DOHH2 (cell line): ENCODE results near the gene KRTAP10-10.
"Not testable (repeated sequence)": the region's sequence is repeated elsewhere in the genome, so short reads cannot be mapped to it uniquely, and the experiment has no call there.

Source experiments
- H3F3A ChIP-seq: fragments of 200-600 bp; sonication (generic), shearing (Covaris generic); 2 replicates; pipeline ENCODE4 v1.6.0; 2016; ENCODE audit warnings: antibody characterized with exemption, mild to moderate bottlenecking; ENCODE audit not compliant: control insufficient read depth, insufficient read depth
- H3K27ac ChIP-seq: fragments of 200-600 bp; sonication (generic); 2 replicates; pipeline ENCODE4 v1.5.1; 2014; ENCODE audit warnings: low read depth, mild to moderate bottlenecking, low read length, moderate library complexity
- H3K27me3 ChIP-seq: fragments of 200-600 bp; sonication (generic); 2 replicates; pipeline ENCODE4 v1.6.1; 2014; ENCODE audit warnings: mild to moderate bottlenecking, low read length, mixed read lengths; ENCODE audit not compliant: control insufficient read depth
- H3K36me3 ChIP-seq: fragments of 200-600 bp; sonication (generic); 2 replicates; pipeline ENCODE4 v1.6.1; 2014; ENCODE audit warnings: mild to moderate bottlenecking, low read length, moderate library complexity, mixed read lengths; ENCODE audit not compliant: control insufficient read depth
- H3K4me1 ChIP-seq: fragments of 200-600 bp; sonication (generic); 2 replicates; pipeline ENCODE4 v1.6.1; 2014; ENCODE audit warnings: mild to moderate bottlenecking, low read length, mixed read lengths; ENCODE audit not compliant: control insufficient read depth
- H3K4me2 ChIP-seq: fragments of 200-600 bp; sonication (generic); 2 replicates; pipeline ENCODE4 v1.6.0; 2014; ENCODE audit warnings: mild to moderate bottlenecking, low read length, moderate library complexity
- H3K4me3 ChIP-seq: fragments of 200-600 bp; sonication (generic); 2 replicates; pipeline ENCODE4 v1.5.1; 2014; ENCODE audit warnings: mild to moderate bottlenecking, low read length, mixed read lengths
- H3K79me2 ChIP-seq: fragments of 200-600 bp; sonication (generic); 2 replicates; pipeline ENCODE4 v1.6.1; 2014; ENCODE audit warnings: mild to moderate bottlenecking, low read length, mixed read lengths; ENCODE audit not compliant: control insufficient read depth
- H3K9me2 ChIP-seq: fragments of 200-600 bp; sonication (generic); replicated peaks from 2 replicates; pipeline ENCODE4 v1.6.1; 2014; ENCODE audit warnings: mild to moderate bottlenecking, low read length, mixed read lengths; ENCODE audit not compliant: control insufficient read depth
- H3K9me3 ChIP-seq: fragments of 200-600 bp; sonication (generic); 2 replicates; pipeline ENCODE4 v1.6.1; 2014; ENCODE audit warnings: antibody characterized with exemption, low read length, mixed read lengths; ENCODE audit not compliant: control insufficient read depth, insufficient read depth
- H4K20me1 ChIP-seq: fragments of 200-600 bp; sonication (generic); 2 replicates; pipeline ENCODE4 v1.6.0; 2014; ENCODE audit warnings: low read depth, mild to moderate bottlenecking, antibody characterized with exemption, low read length, moderate library complexity; ENCODE audit not compliant: control insufficient read depth, insufficient read depth
- CTCF ChIP-seq: fragments of 200-600 bp; sonication (generic); IDR thresholded peaks from one replicate; pipeline ENCODE4 v1.5.1; 2014; ENCODE audit warnings: antibody characterized with exemption, mild to moderate bottlenecking, low read depth, low read length; ENCODE audit not compliant: poor library complexity, severe bottlenecking
- EZH2phosphoT487 ChIP-seq: fragments of 200-600 bp; sonication (generic); IDR thresholded peaks from 2 replicates; pipeline ENCODE4 v1.6.1; 2017; ENCODE audit warnings: borderline replicate concordance, mild to moderate bottlenecking, antibody characterized with exemption, low read length, moderate library complexity, mixed read lengths

The KRTAP10-10 gene

GRCh38 chr21:44657635-44658540, 20.7 kb downstream of the KRTAP10-10 start, which contains the start of gene KRTAP12-3:
Gene KRTAP12-3 (plus strand): TSS chr21:44657932. CDS start chr21:44657980, 48 bp downstream.
- no peaks in the 10 kb centered on the region for H3K9me3 ChIP-seq
- no peak within 1 kb of the TSS for H3K4me2 ChIP-seq
- H3F3A ChIP-seq = no peaks in the 10 kb centered on the region
- TF ChIP-seq CTCF (no peak), EZH2phosphoT487 (no peak)
- no peak within 1 kb of the TSS for H3K4me3 ChIP-seq
- no peaks in the 10 kb centered on the region for H4K20me1 ChIP-seq
- no peaks in the 10 kb centered on the region for H3K79me2 ChIP-seq
- H3K36me3 ChIP-seq = no peaks in the 10 kb centered on the region
- no peak within 1 kb of the TSS for H3K27ac ChIP-seq
- H3K9me2 ChIP-seq = no peaks in the 10 kb centered on the region
- no peaks in the 10 kb centered on the region for H3K4me1 ChIP-seq
- H3K27me3 ChIP-seq = no peaks in the 10 kb centered on the region

- H3K9me3 ChIP-seq = no peaks in the 10 kb centered on the region
- H4K20me1 ChIP-seq = no peaks in the 10 kb centered on the region
- no peak overlapping the region for H3K27ac ChIP-seq
- no peaks in the 10 kb centered on the region for H3K9me2 ChIP-seq
- no peaks in the 10 kb centered on the region for H3K79me2 ChIP-seq
- no peaks in the 10 kb centered on the region for H3K27me3 ChIP-seq
- H3K4me3 ChIP-seq = no peak overlapping the region
- H3K36me3 ChIP-seq = no peaks in the 10 kb centered on the region
- H3K4me1 ChIP-seq = no peaks in the 10 kb centered on the region
- no peaks in the 10 kb centered on the region for H3F3A ChIP-seq
- no peak overlapping the region for H3K4me2 ChIP-seq
- TF ChIP-seq CTCF = no peak
- TF ChIP-seq EZH2phosphoT487 = no peak
These were observed 21.4 kb downstream of the KRTAP10-10 start for GRCh38 chr21:44658541-44658910.

GRCh38 chr21:44658913-44659595, 21.9 kb downstream of the KRTAP10-10 start:
- no peak overlapping the region for H3K4me2 ChIP-seq
- no peaks in the 10 kb centered on the region for H3K4me1 ChIP-seq

GRCh38 chr21:44661567-44661966, 24.4 kb downstream of the KRTAP10-10 start:
- not testable (repeated sequence) for H3K4me1 ChIP-seq, H3K9me2 ChIP-seq, H4K20me1 ChIP-seq, H3K79me2 ChIP-seq, H3K27me3 ChIP-seq, H3K9me3 ChIP-seq, H3K36me3 ChIP-seq, H3K27ac ChIP-seq, H3K4me3 ChIP-seq, H3F3A ChIP-seq, H3K4me2 ChIP-seq

More at GRCh38 chr21:44658913-44659595, 21.9 kb downstream of the KRTAP10-10 start:
- Histone ChIP-seq H3K36me3 (no peaks in the 10 kb centered on the region), H3F3A (no peaks in the 10 kb centered on the region), H3K27ac (no peak overlapping the region), H4K20me1 (no peaks in the 10 kb centered on the region), H3K9me3 (no peaks in the 10 kb centered on the region), H3K27me3 (no peaks in the 10 kb centered on the region), H3K9me2 (no peaks in the 10 kb centered on the region), H3K79me2 (no peaks in the 10 kb centered on the region), H3K4me3 (no peak overlapping the region)
- TF ChIP-seq EZH2phosphoT487 = no peak
- TF ChIP-seq CTCF = no peak
